WERI-Rb-1 (cell line): ENCODE results near the gene CUTA.

Source experiments
- DNase-seq: peaks from one replicate; pipeline ENCODE4 v3.0.0-alpha.2; 2020
- H3K27ac ChIP-seq: fragments of 250-450 bp; sonication (Bioruptor Pico); 2 replicates; pipeline ENCODE4 v1.5.1; 2020; ENCODE audit warnings: mild to moderate bottlenecking, moderate library complexity
- H3K27me3 ChIP-seq: fragments of 250-450 bp; sonication (Bioruptor Pico); 2 replicates; pipeline ENCODE4 v1.5.1; 2021; ENCODE audit warnings: mild to moderate bottlenecking, low read depth, moderate library complexity; ENCODE audit not compliant: insufficient read depth, severe bottlenecking
- H3K36me3 ChIP-seq: fragments of 250-450 bp; sonication (Bioruptor Pico); 2 replicates; pipeline ENCODE4 v1.5.1; 2020; ENCODE audit warnings: mild to moderate bottlenecking, moderate library complexity
- H3K4me3 ChIP-seq: 2 replicates; pipeline ENCODE4 v1.5.1; 2011; ENCODE audit warnings: low read depth, mild to moderate bottlenecking, control low read depth, low read length
- H3K9me3 ChIP-seq: fragments of 250-450 bp; sonication (Bioruptor Pico); 2 replicates; pipeline ENCODE4 v1.5.1; 2021; ENCODE audit warnings: mild to moderate bottlenecking, moderate library complexity; ENCODE audit not compliant: severe bottlenecking
- CTCF ChIP-seq: IDR thresholded peaks from 2 replicates; pipeline ENCODE4 v1.5.1; 2011; ENCODE audit warnings: low read depth, mild to moderate bottlenecking, control low read depth, inconsistent platforms, low read length

The CUTA gene

GRCh38 chr6:33443025-33443424 is 25.1 kb upstream of the CUTA start:
- no peak for TF ChIP-seq CTCF
- Histone ChIP-seq H3K36me3 (peaks cover 94% of the 10 kb centered on the region), H3K27me3 (no peaks in the 10 kb centered on the region), H3K9me3 (no peaks in the 10 kb centered on the region), H3K4me3 (no peak overlapping the region), H3K27ac (no peak overlapping the region)
- no peak for DNase-seq

GRCh38 chr6:33442283-33442682 is 24.4 kb upstream of the CUTA start:
- Histone ChIP-seq H3K4me3 (no peak overlapping the region), H3K36me3 (peaks cover 92% of the 10 kb centered on the region), H3K9me3 (no peaks in the 10 kb centered on the region), H3K27me3 (no peaks in the 10 kb centered on the region), H3K27ac (no peak overlapping the region)
- TF ChIP-seq CTCF: no peak
- no peak for DNase-seq

- Histone ChIP-seq H3K27me3 (no peaks in the 10 kb centered on the region), H3K4me3 (no peak overlapping the region), H3K9me3 (no peaks in the 10 kb centered on the region), H3K36me3 (peaks cover 92% of the 10 kb centered on the region), H3K27ac (no peak overlapping the region)
- TF ChIP-seq CTCF: no peak
- no peak for DNase-seq
Measured at GRCh38 chr6:33441457-33441856, 23.6 kb upstream of the CUTA start.

GRCh38 chr6:33440649-33441309 is 22.9 kb upstream of the CUTA start:
- Histone ChIP-seq H3K27me3 (no peaks in the 10 kb centered on the region), H3K9me3 (no peaks in the 10 kb centered on the region), H3K4me3 (no peak overlapping the region), H3K27ac (no peak overlapping the region), H3K36me3 (peaks cover 92% of the 10 kb centered on the region)
- no peak for DNase-seq
- TF ChIP-seq CTCF: no peak

GRCh38 chr6:33439956-33440648 is 22.2 kb upstream of the CUTA start:
- H3K27me3 ChIP-seq: no peaks in the 10 kb centered on the region
- TF ChIP-seq CTCF: 0 out of 2 replicates have a peak, but pooled peaks have one; percentile 6
- peaks cover 94% of the 10 kb centered on the region for H3K36me3 ChIP-seq
- H3K9me3 ChIP-seq: no peaks in the 10 kb centered on the region
- H3K4me3 ChIP-seq: no peak overlapping the region
- DNase-seq: no peak
- no peak overlapping the region for H3K27ac ChIP-seq
